Mesenteric fat pad (tissue), 1 donor: ENCODE data around the gene DPP7. TPM values are rescaled to one million over a fixed set of nuclear protein-coding genes. Genes with fewer than 3 reads are reported as not detected.
"Not testable (repeated sequence)": the region's sequence is repeated elsewhere in the genome, so short reads cannot be mapped to it uniquely, and the experiment has no call there.

Experiments used
- DNase-seq: peaks from one replicate; pipeline ENCODE4 v3.0.0-alpha.2; 2020; ENCODE audit warnings: low spot score
- total RNA-seq: library from RNA; stranded (reverse); fragmentation: NEBNext Ultra II Directional; extraction: Animal tissue kit (Norgen Biotek cat#: 25700); gene quantifications from one replicate; pipeline ENCODE4 v1.2.1, GENCODE V29; 2021
- donor health status: DM: yes; HTN: yes; CAD: no.

DPP7 gene
- total RNA-seq, 1 donor from 2014 or later = 150 TPM

DNA sequence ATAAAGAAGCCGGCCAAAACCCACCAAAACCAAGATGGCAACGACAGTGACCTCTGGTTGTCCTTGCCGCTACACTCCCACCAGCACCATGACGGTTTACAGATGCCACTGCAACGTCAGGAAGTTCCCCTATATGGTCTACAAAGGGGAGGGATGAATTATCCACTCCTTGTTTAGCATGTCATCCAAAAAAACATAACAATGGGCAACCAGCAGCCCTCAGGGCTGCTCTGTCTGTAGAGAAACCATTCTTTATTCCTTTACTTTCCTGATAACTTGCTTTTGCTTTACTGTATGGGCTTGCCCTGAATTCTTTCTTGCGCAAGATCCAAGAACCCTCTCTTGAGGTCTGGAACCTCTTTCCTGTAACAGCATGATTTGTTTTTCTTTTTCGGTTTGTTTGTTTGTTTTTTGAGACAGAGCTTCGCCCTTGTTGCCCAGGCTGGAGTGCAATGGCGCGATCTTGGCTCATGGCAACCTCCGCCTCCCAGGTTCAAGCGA, 39.2 kb downstream of the DPP7 start:
- DNase-seq = no peak

DNA sequence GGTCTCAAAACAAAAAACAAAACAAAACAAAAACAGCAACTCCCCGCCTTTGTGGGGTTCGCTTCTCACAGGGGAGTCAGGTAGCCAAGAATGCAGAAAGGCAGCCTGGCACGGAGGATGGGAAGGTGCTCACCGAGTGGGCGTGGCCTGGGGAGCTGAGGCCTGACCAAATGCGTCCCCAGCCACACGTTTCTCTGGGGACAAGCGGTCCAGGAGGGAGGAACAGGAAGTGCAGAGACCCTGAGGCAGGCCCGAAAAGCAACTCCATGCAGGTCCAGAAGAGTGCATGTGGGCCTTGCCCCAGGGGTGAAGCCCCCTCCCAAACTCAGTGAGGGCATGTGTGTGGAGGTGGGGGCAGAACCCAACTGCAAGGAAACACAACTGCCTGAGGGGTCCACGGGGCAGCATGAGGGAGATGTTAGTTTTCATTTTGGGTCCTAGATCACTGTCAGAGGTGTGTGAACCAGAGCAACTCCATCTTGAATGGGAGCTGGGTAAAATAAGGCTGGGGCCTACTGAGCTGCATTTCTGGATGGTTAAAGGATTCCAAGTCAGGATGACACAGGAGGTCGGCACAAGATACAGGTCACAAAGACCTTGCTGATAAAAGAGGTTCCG, 39.8 kb downstream of the DPP7 start:
- no peak for DNase-seq

DNA sequence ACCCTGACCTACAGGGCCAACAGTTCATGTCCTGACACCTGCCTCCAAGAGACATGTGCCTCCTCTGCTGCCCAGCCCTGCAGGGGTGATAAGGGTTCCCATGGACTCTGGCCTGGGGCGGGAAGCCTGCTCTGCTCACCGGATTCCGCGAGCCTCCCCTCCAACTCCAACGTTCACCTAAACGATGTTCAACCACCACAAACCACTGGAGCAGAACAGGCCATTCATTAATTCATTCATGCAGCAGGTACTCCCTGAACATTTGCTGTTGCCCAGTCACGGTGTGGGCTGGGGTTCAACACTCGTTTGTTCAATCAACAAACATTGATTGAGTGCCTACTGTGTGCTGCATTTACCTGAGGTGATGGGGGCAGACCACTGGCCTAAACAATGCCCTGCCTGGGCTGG, 40.5 kb downstream of the DPP7 start:
- DNase-seq = no peak

GRCh38 chr9:137071282-137071681, 43.3 kb downstream of the DPP7 start:
- DNase-seq = no peak

DNA sequence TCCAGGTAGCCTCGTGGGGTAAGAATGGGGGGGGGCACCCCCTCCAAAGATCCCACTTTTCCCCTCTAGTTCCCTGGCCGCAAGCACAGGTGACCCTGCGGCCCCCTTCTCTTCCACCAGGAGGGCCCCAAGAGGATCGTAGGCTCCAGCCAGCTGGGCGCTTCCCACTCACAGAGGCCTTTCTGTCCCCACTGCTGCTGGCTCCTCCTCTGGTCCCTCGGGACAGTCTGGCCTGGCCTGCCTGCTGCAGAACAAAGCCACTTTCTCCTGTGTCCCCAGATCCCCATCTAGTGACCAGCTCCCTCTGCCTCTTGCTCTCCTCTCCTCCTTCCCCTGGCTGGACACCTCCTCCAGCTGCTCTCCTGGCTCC, 43.6 kb downstream of the DPP7 start:
- DNase-seq = no peak

DNA sequence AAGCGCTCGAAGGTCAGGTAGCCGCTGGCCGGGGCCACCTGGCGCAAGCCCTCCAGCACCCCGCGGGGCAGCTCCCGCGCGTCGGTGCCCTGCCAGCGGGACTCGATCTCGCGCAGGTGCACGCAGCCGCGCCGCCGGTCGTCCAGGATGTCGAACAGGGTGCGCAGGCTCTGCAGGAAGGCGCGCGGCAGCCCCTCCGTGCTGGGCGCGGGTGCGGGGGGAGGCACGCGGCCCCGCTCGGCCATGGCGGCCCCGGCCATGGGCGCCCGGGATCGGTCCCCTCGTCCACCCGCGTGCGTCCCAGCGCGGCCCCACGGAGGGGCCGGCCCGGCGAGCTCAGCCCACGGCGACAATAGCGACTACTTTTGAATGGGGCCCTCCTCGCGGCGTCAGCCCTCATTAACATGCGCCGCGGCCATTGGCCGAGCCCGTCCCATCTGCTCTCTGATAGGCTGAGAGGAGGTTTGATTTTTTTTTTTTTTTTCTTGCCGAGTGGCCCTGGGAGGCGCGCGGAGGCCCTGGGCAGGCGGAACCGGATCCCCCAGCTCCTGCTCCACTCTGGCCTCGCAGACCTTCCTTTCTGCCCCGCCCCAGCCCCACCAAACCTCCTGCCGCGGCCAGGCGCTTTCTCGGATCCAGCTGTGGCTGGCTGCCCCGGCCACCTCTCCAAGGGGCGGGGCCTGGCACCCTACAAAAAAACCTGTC, 44.2 kb downstream of the DPP7 start, which contains the start of gene SAPCD2:
Gene SAPCD2 (minus strand): TSS at position 357 of the 705 bp plus-strand sequence. CDS start 97 bp downstream, at position 260.
- DNase-seq = peak; percentile 95

GRCh38 chr9:137069508-137070091, 44.9 kb downstream of the DPP7 start:
- no peak for DNase-seq

GRCh38 chr9:137068539-137069507, 45.7 kb downstream of the DPP7 start:
- DNase-seq = no peak

DNA sequence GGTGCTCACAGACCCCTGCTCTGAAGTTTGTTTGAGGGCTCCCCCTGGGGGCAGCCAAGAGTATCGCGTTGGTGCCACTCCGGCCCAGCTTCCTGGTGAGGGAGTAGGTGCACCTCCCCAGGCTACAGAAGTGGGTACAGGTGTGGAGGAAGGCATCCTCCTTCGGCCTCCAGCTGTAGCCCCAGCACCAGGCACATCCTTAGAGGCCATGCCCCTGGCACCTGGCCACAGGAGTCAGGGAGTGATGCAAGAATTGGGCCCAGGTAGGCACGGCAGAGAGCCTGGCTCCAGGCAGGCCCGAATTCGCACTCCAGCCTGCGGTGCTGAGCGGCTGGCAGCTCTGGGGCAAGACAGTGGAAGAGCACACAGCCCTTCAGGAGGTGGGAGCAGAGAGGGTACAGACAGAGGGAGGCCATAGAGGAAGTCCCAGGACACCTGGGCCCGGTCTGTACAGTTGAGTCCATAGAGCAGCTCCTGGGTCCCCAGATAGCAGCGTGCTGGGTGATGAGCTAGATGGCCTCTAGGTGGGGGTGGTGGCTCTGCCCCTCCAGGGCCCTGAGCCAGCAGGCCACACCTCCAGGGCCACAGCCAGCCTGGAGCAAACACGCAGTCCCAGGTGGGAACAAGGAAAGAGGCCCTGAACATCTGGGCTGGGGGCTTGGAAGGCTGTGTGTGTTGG, 46.5 kb downstream of the DPP7 start:
- no peak for DNase-seq

- DNase-seq = no peak
These were observed 48.3 kb downstream of the DPP7 start for GRCh38 chr9:137066096-137066861.

DNA sequence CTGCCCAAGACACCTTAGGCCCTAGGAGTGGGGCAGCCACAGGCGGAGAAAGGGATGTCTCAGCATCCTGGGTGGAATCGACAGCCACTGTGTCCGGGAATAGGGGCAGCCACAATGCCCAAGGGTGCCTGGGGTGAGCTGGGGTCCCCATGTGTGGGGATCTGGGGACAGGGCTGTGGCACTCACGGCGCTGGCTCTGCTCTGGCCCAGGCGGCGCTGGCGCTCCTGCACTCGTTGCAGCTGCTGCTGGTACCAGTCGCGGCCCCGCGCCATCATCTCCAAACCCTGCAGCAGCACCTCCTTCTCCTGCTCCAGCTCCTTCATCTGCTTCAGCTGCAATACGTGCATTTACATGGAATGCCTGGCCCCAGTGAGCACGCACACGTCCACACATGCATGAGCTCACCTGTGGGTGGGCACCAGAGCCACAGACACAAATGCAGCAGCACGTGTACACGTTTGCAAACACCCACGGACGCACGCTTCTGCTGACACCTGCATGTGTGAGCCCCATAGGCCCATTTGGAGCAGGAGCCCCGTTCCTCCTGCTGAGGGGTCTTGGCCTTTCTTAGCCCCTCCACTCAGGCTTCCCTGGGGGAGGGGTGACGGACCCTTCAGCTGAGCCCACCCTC, 49.1 kb downstream of the DPP7 start:
- DNase-seq = no peak

DNA sequence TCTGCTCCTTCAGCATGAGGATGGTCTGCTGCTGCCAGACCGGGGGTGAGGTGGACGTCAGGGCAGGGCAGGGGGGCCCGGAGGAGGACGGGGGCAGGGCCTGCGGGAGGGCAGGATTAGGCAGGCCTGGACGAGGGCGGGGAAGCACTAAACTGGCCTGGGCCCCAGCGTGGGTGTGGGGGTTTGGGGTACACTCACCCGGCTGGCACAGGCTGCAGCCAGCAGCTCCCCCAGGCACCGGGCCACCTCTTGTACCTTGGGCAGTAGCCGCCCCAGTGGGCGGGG, 49.7 kb downstream of the DPP7 start:
- no peak for DNase-seq

GRCh38 chr9:137064027-137064879, 50.3 kb downstream of the DPP7 start:
- DNase-seq = no peak

DNA sequence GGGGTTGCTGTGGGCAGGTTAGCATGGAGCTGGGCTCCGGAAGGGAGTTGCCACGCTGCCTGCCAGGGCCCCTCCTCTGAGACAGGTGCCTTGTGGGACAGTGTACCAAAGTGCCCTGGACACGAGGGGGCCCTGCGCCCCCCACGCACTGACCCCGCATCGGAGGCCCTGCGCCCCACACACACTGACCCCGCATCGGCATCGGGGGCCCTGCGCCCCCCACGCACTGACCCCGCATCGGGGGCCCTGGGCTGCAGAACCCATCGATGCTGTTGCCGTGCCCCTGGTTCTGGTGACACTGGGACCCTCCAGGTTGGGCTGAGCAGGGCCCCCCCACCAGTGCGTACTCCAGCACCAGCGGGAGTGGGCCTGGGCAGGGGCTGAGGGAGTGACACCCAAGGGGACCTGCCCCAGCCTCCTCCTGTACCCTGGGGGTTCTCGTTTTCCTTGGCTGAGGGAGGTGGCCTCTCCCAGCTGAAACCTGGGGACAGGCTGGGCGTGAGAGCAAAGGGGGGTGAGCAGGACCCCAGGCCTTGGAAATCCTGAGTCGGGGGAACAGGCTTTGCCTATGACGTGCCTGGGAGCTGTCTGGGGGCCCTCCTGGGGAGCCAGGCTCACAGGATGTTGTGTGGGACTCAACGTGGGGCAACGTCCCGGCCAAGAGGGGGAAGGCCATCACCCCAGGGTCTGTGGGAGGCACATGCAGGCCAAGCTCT, 51.1 kb downstream of the DPP7 start:
- no peak for DNase-seq

- DNase-seq = not testable (repeated sequence)
These were observed 51.7 kb downstream of the DPP7 start for GRCh38 chr9:137062798-137063197.

GRCh38 chr9:137062384-137062783, 52.1 kb downstream of the DPP7 start:
- DNase-seq = no peak
